Left renal cortex interstitium (tissue), 4 donors: ENCODE data around the gene CCDC117. TPM values are rescaled to one million over a fixed set of nuclear protein-coding genes. Genes with fewer than 3 reads are reported as not detected.

Experiments used
- DNase-seq, 4 donors: peaks; one replicate each; pipeline ENCODE4 v3.0.0-alpha.2; 2013; ENCODE audit warnings: low read depth in 4 of 4, low spot score in 2 of 4, missing footprints in 1 of 4
- polyA plus RNA-seq, 4 donors: library from polyadenylated mRNA; unstranded; fragments of 120-200 nt; gene quantifications; one replicate each; pipeline ENCODE4 v1.2.1, GENCODE V29; 2013; ENCODE audit not compliant: insufficient read length in 4 of 4

CCDC117 gene
- polyA plus RNA-seq, 4 donors: 36.5 to 38.9 (median 37.4) TPM

GRCh38 chr22:28768701-28769393 lies 3.6 kb upstream of the CCDC117 start:
- no peak for DNase-seq

- no peak for DNase-seq
Observed at GRCh38 chr22:28769394-28770085, 3.0 kb upstream of the CCDC117 start.

GRCh38 chr22:28771195-28771791 lies 1.2 kb upstream of the CCDC117 start:
- no peak for DNase-seq

- DNase-seq: no peak
Observed at GRCh38 chr22:28773461-28773867, 969 bp downstream of the CCDC117 start.

GRCh38 chr22:28774378-28774777 lies 1.9 kb downstream of the CCDC117 start:
- DNase-seq: no peak

- DNase-seq: no peak
Observed at GRCh38 chr22:28779833-28780232, 7.3 kb downstream of the CCDC117 start.

GRCh38 chr22:28780296-28780695 lies 7.8 kb downstream of the CCDC117 start:
- DNase-seq: no peak

- no peak for DNase-seq
Observed at GRCh38 chr22:28783786-28784671, 11.5 kb downstream of the CCDC117 start.

GRCh38 chr22:28788601-28789000 lies 16.1 kb downstream of the CCDC117 start:
- no peak for DNase-seq

- DNase-seq: no peak
Observed at GRCh38 chr22:28791124-28791523, 18.6 kb downstream of the CCDC117 start.

GRCh38 chr22:28791841-28792490 lies 19.5 kb downstream of the CCDC117 start:
- no peak for DNase-seq

GRCh38 chr22:28792491-28793383 lies 20.2 kb downstream of the CCDC117 start:
- no peak for DNase-seq

- no peak for DNase-seq
Observed at GRCh38 chr22:28793976-28794584, 21.6 kb downstream of the CCDC117 start.

- DNase-seq: no peak
Observed at GRCh38 chr22:28795071-28795693, 22.7 kb downstream of the CCDC117 start.

GRCh38 chr22:28795932-28796856 lies 23.7 kb downstream of the CCDC117 start:
- DNase-seq: no peak

- DNase-seq: no peak
Observed at GRCh38 chr22:28798810-28799605, 26.5 kb downstream of the CCDC117 start.
